Measurements from ENCODE around the gene DNAJC21. TPM values are rescaled to one million over a fixed set of nuclear protein-coding genes. Genes with fewer than 3 reads are reported as not detected.

The DNAJC21 gene
- total and polyA plus RNA-seq, 2 donors (not counting 1 experiment from before 2014, with no cell fraction given) = 60.4 to 64.4 TPM

GRCh38 chr5:34930462-34930844, 1.1 kb downstream of the DNAJC21 start:
- H3K9ac ChIP-seq (ENCODE audit: insufficient read depth, low read length) = peak overlapping the region; percentile 82
- H3K4me2 ChIP-seq (ENCODE audit: extremely low read depth, insufficient read depth, low read length) = peak overlapping the region; percentile 82
- H3K4me1 ChIP-seq (ENCODE audit: control insufficient read depth, extremely low read depth, insufficient read depth, low read length) = peaks cover 2% of the 10 kb centered on the region
- H3K9me3 ChIP-seq (ENCODE audit: control insufficient read depth, insufficient read depth, low read depth, low read length) = no peaks in the 10 kb centered on the region
- H4K20me1 ChIP-seq (ENCODE audit: control insufficient read depth, extremely low read depth, insufficient read depth, low read length) = no peaks in the 10 kb centered on the region
- no peaks in the 10 kb centered on the region for H3K27me3 ChIP-seq (ENCODE audit: control insufficient read depth, insufficient read depth, low read length)
- peak overlapping the region; percentile 82 for H2AFZ ChIP-seq (ENCODE audit: low read length)
- no peak for TF ChIP-seq EZH2 (IDR thresholded peaks at IDR 0.05; ENCODE audit: low read length, missing control alignments)
- no peak for TF ChIP-seq CTCF (conservative IDR thresholded peaks at IDR 0.05 in 1 of 2, IDR thresholded peaks at IDR 0.05 in 1 of 2; ENCODE audit: low read depth in 1 of 2, low read length in 2 of 2)
- H3K36me3 ChIP-seq (ENCODE audit: control insufficient read depth, insufficient read depth, low read length) = peaks cover 2% of the 10 kb centered on the region
- H3K27ac ChIP-seq (ENCODE audit: insufficient read depth, low read length) = peak overlapping the region; percentile 93
- peak overlapping the region; percentile 77 to 98 (median 88) for H3K4me3 ChIP-seq (replicated peaks in 1 of 4; ENCODE audit: control extremely low read depth in 1 of 4, insufficient read depth in 1 of 4, low read depth in 3 of 4, low read length in 4 of 4)
- peaks cover 48% of the 10 kb centered on the region for H3K79me2 ChIP-seq (ENCODE audit: control insufficient read depth, insufficient read depth, low read length)
- DNase-seq (ENCODE audit: low read depth in 2 of 2) = peak; percentile 51 to 54

- no peak overlapping the region for H3K9ac ChIP-seq (ENCODE audit: insufficient read depth, low read length)
- H3K4me3 ChIP-seq (replicated peaks in 1 of 4; ENCODE audit: control extremely low read depth in 1 of 4, insufficient read depth in 1 of 4, low read depth in 3 of 4, low read length in 4 of 4) = peak overlapping the region; percentile 77 to 98 (median 88)
- H3K79me2 ChIP-seq (ENCODE audit: control insufficient read depth, insufficient read depth, low read length) = peaks cover 48% of the 10 kb centered on the region
- no peaks in the 10 kb centered on the region for H4K20me1 ChIP-seq (ENCODE audit: control insufficient read depth, extremely low read depth, insufficient read depth, low read length)
- H3K27me3 ChIP-seq (ENCODE audit: control insufficient read depth, insufficient read depth, low read length) = no peaks in the 10 kb centered on the region
- H3K36me3 ChIP-seq (ENCODE audit: control insufficient read depth, insufficient read depth, low read length) = no peaks in the 10 kb centered on the region
- peak in 1 of 2 donors; percentile 3 for DNase-seq (ENCODE audit: low read depth in 2 of 2)
- peak overlapping the region; percentile 93 for H3K27ac ChIP-seq (ENCODE audit: insufficient read depth, low read length)
- H2AFZ ChIP-seq (ENCODE audit: low read length) = no peak overlapping the region
- H3K9me3 ChIP-seq (ENCODE audit: control insufficient read depth, insufficient read depth, low read depth, low read length) = no peaks in the 10 kb centered on the region
- peaks cover 2% of the 10 kb centered on the region for H3K4me1 ChIP-seq (ENCODE audit: control insufficient read depth, extremely low read depth, insufficient read depth, low read length)
- H3K4me2 ChIP-seq (ENCODE audit: extremely low read depth, insufficient read depth, low read length) = peak overlapping the region; percentile 82
- TF ChIP-seq CTCF (conservative IDR thresholded peaks at IDR 0.05 in 1 of 2, IDR thresholded peaks at IDR 0.05 in 1 of 2; ENCODE audit: low read depth in 1 of 2, low read length in 2 of 2) = no peak
- no peak for TF ChIP-seq EZH2 (IDR thresholded peaks at IDR 0.05; ENCODE audit: low read length, missing control alignments)
Observed at GRCh38 chr5:34930870-34931269, 1.5 kb downstream of the DNAJC21 start.

- H3K4me3 ChIP-seq (replicated peaks in 1 of 4; ENCODE audit: control extremely low read depth in 1 of 4, insufficient read depth in 1 of 4, low read depth in 3 of 4, low read length in 4 of 4) = no peak overlapping the region
- H3K4me1 ChIP-seq (ENCODE audit: control insufficient read depth, extremely low read depth, insufficient read depth, low read length) = peaks cover 2% of the 10 kb centered on the region
- no peaks in the 10 kb centered on the region for H3K9me3 ChIP-seq (ENCODE audit: control insufficient read depth, insufficient read depth, low read depth, low read length)
- peaks cover 48% of the 10 kb centered on the region for H3K79me2 ChIP-seq (ENCODE audit: control insufficient read depth, insufficient read depth, low read length)
- H3K36me3 ChIP-seq (ENCODE audit: control insufficient read depth, insufficient read depth, low read length) = peaks cover 10% of the 10 kb centered on the region
- no peak overlapping the region for H3K27ac ChIP-seq (ENCODE audit: insufficient read depth, low read length)
- DNase-seq (ENCODE audit: low read depth in 2 of 2) = no peak
- no peak overlapping the region for H3K9ac ChIP-seq (ENCODE audit: insufficient read depth, low read length)
- TF ChIP-seq EZH2 (IDR thresholded peaks at IDR 0.05; ENCODE audit: low read length, missing control alignments) (no peak), CTCF (conservative IDR thresholded peaks at IDR 0.05 in 1 of 2, IDR thresholded peaks at IDR 0.05 in 1 of 2; ENCODE audit: low read depth in 1 of 2, low read length in 2 of 2) (no peak)
- H4K20me1 ChIP-seq (ENCODE audit: control insufficient read depth, extremely low read depth, insufficient read depth, low read length) = no peaks in the 10 kb centered on the region
- no peak overlapping the region for H3K4me2 ChIP-seq (ENCODE audit: extremely low read depth, insufficient read depth, low read length)
- no peak overlapping the region for H2AFZ ChIP-seq (ENCODE audit: low read length)
- H3K27me3 ChIP-seq (ENCODE audit: control insufficient read depth, insufficient read depth, low read length) = no peaks in the 10 kb centered on the region
Observed at GRCh38 chr5:34932947-34933346, 3.6 kb downstream of the DNAJC21 start.

Measured in fibroblast of lung (primary cell).